ENCODE data around the gene STC2.
A peak's percentile ranks its signal among the peaks of the same experiment; 100 is the strongest.
"Not testable (repeated sequence)": the region's sequence is repeated elsewhere in the genome, so short reads cannot be mapped to it uniquely, and the experiment has no call there.

STC2 gene, protein sequence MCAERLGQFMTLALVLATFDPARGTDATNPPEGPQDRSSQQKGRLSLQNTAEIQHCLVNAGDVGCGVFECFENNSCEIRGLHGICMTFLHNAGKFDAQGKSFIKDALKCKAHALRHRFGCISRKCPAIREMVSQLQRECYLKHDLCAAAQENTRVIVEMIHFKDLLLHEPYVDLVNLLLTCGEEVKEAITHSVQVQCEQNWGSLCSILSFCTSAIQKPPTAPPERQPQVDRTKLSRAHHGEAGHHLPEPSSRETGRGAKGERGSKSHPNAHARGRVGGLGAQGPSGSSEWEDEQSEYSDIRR

GRCh38 chr5:173327948-173328843, at the start of gene STC2:
TSS of gene STC2 (minus strand) at chr5:173328414. CDS start at chr5:173328193, 221 bp downstream.
- DNase-seq = peak; percentile 91

DNA sequence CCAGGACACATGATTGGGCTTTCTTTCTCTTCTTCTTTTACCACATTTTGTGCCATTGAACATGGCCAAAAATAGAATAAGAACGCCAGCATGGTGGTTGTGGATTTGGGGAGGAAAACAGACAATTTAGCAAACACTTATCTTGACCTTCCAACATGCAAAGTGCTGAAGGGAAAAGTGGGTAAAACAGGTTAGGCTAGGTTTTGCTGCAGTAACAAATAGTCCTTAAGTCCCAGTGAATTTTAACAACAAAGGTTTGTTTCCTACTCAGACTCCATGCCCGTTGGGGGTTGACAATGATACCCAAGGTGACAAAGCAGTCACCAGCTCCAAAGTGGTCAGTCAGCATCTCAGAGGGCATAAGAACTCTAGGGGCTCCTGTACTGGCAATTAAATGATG, 43.2 kb upstream of the STC2 start:
- DNase-seq = no peak

DNA sequence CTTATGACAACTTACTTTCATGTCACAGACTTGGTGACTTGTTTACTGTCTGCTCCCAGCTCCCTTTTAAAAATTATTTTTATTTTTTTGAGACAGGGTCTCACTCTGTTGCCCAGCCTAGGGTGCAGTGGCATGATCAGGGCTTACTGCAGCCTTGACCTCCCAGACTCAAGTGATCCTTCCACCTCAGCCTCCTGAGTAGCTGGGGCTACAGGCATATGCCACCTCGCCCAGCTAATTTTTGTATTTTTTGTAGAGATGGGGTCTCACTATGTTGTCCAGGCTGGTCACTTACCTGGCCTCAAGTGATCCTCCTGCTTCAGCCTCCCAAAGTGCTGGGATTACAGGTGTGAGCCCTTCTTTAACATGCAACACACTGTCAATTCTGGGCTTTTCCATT, 35.2 kb upstream of the STC2 start:
- DNase-seq = not testable (repeated sequence)

DNA sequence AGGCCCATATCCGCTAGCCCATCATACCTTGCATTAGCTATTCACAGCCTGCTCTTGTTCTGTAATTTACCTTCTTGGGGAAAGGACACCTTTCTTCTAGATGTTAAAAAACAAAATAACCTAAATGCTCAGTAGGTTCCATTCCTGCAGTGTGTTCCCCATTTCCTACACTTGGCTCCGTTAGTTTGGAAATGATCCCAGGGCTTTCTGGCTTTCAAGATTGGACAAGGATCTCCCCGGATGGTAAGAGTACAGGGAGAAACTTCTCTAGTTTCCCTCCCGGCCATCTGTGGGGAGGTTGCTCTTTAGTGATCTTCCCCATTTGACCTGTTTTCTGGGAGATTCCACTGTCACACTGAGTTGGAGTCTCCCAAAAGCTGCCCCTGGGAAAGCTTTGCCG, 27.3 kb upstream of the STC2 start:
- DNase-seq = no peak

- no peak for DNase-seq
These were observed 26.4 kb upstream of the STC2 start for GRCh38 chr5:173354645-173355044.

- DNase-seq = no peak
These were observed 24.4 kb upstream of the STC2 start for GRCh38 chr5:173352366-173353349.

GRCh38 chr5:173342813-173343755, 14.9 kb upstream of the STC2 start:
- DNase-seq = no peak

- DNase-seq = no peak
These were observed 13.8 kb upstream of the STC2 start for GRCh38 chr5:173341961-173342430.

DNA sequence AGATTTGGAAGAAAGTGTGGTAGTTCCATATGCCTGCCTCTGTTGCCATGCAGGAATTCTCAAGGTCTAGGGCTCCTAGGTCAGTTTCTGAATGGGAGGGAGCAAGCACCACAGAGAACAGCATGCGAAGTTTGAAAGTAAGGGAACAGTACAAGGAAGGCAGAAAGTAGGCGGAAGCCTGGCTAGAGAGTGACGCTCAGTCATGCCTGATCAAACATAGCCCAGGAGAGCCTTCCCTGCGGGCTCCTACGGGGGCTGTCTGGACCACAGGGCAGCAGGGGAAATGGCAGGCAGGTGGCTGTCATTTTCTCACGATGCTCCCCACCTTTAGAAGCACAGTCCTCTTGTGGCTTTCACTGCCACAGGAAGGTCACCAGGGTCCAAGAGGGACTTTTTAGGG, 12.8 kb upstream of the STC2 start:
- no peak for DNase-seq

GRCh38 chr5:173340451-173340850, 12.2 kb upstream of the STC2 start:
- no peak for DNase-seq

GRCh38 chr5:173339286-173339685, 11.1 kb upstream of the STC2 start:
- DNase-seq = no peak

- no peak for DNase-seq
These were observed 10.3 kb upstream of the STC2 start for GRCh38 chr5:173338380-173339015.

GRCh38 chr5:173334808-173335207, 6.6 kb upstream of the STC2 start:
- DNase-seq = no peak

DNA sequence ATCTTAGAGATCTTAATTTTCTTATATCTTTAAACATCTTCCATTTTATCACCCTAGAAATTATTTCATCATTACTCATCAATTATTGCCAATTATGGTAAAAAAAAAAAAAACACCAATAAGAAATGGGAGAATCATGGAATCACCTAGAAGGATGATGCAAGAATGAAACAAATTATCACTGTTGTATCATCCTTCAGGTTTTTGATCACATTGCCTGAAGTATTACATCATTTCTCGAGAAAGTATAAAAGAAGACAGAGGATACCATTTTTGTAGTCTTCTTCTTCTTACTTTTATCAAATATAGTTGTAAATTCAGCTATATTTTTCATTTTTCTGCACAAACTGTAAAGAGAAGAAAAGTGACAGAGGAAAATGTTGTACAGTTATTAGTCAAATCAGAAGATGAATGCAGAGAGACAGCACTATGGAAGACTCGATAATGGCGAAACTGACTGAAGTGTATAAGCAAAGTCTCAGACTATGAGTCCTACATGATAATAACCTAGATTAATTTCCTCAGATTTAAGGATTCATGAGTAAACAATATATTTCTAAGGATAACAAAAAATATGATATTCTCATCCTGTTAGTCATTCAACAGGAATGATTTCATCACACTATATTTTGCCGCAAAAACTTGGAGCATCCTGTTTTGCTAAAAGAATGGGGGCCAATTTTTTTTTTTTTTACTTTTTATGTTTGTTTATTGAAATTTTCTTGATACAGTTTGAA, 5.9 kb upstream of the STC2 start:
- DNase-seq = no peak

DNA sequence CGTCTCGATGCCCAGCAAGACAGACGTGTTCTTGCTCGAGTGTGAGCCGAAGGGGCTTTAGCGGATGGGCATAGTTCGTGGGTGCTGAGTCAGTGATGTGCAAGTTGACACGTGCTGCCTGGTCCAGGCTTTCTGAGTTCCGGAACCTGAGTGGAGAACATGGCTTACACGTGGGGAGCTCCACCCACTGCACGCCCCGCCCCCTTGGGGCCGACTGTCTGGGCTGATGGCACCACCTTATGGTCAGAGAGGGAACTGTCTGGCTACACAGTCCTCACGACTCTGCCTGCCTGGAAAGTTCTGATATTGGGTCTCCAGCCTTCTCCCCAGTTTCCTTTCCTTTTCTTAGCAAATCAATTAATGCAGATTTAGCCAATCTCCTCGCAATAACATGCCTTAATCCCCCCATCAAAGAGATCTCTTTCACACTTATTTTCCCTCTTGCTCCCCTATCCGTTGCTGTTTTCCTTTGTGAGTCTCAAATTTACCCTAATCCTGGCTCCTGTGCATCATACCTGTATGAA, 3.8 kb upstream of the STC2 start:
- peak; percentile 89 for DNase-seq

- DNase-seq = no peak
These were observed 3.1 kb upstream of the STC2 start for GRCh38 chr5:173331287-173331686.

DNA sequence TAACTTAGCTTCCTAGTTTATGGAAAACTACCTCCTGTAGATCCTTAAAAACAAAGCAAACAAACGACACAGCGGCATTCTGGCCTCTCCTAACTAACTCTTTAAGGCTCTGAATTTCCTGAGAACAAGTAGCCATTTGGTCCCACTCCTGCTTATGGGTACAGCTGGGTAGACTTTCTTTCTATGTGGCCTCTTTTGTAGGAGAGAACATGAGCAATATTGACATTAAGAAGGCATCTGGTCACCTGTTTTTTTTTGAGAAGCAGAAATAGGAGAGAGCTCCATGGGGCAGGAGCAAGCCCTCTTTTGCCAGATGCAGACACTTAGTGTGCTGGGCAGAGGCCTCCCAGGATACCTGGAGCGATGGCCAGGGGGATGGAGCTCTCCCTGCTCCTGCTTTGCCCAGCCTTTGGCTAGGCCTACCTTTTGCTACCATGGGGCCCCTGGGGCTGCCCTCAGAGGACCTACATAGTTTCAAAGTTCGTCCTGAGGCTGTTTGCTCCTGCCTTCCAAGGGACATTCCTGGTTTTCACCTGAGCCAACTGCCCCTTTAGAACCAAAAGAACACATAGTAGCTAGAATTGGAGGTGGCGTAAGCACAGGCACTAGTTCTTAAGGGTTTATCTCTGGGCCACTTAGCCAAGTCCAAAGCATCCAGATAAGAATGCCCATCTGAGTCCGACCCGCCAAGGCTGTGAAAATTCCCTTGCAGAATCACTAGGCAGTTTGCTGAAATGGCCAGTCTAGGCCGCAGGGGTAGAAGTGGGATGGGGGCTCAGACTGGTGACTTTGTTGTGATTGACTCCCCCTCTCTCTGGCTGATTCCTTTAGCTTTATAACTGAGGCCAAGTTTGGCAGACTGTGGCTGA, 2.4 kb upstream of the STC2 start:
- DNase-seq = no peak

DNA sequence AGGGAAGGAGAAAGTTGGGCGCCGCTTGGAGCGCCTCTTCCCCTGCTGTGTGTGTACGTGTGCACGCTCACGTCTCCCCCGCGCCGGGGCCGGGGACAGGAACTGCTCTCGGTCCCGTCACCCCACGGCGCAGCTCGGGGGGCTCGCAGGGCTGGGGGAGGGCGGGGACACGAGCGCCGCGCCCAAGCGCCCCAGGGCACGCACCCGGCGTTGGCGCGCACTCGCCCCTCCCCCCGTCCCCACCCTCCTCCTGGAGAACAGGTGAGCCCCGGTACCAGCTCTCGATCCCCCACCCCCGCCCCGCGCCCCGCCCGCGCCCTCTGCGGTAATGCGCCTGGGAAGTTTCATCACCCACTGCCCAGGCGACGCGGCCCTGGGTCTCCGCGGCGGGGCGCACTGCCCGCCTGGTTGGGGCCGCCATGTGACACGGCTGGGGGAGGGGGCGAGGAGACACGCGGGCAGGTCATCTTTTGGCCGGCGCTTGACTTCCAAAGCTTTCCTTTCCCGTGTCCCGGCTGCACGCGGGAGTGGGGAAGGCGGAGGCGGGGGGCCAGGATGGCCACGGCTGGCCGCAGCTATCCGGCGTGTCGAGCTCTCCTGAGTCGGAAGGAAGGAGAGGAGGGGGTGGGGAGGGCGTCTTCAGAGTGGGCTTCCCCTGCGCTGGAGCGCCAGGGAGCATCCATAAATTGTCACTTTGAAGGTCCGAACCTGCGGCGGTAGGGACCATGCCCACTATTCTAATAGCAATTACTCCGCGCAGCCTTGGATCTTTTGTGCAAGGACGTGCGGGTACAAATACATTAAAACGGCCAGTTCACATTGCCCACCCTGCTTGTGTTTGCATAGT, 1.5 kb upstream of the STC2 start:
- DNase-seq = peak; percentile 70

Measured in right hindlimb (tissue), 1 donor.